ENCODE measurements around the gene CXCL1. TPM values are rescaled to one million over a fixed set of nuclear protein-coding genes. Genes with fewer than 3 reads are reported as not detected.

Gene CXCL1
- polyA plus RNA-seq, 3 donors, result 1.7 to 4.4 (median 3.5) TPM

DNA sequence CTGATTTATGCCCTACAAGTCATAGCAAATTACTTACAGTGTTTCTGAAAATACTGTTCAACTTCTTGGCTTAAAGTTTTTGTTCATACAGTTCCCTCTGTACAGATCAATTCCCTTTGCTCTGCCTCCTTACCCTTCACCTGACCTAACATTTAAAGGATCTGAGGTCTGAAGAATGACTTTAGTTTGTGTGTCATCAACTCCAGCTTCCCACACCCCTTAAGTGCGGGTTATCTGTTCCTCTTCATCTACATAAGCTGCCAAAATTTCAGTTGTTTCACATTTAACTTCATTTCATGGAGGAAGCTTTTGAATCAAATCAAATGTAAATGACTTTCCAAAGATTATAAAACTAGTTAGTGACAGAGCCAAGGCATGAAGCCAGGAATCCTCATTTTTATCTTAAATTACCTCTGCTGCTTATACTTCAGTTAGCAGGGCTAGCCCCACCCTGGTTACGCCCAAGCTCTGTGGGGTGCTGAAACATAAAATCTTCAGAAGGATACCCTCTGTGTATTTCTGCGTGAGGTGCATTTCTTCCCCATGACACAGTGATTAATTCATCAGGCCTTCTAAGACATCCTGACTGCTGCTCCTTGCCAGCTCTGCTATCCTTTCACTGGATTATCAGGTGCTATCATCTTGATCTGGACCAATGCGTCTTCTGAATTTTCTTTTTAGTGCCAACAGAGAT, 16.5 kb downstream of the CXCL1 start:
- Histone ChIP-seq H3K4me3 (replicated peaks in 1 of 3; ENCODE audit: low read depth in 2 of 3, low read length in 3 of 3) (no peak overlapping the region), H3K27me3 (ENCODE audit: control insufficient read depth in 2 of 2, insufficient read depth in 2 of 2, low read length in 2 of 2) (no peaks in the 10 kb centered on the region), H3K36me3 (replicated peaks in 1 of 2; ENCODE audit: control insufficient read depth in 1 of 2, insufficient read depth in 2 of 2, low read length in 2 of 2) (no peaks in the 10 kb centered on the region), H3K9ac (ENCODE audit: insufficient read depth, low read length, poor library complexity, severe bottlenecking) (no peak overlapping the region), H3K27ac (ENCODE audit: low read depth in 1 of 2, low read length in 2 of 2) (no peak overlapping the region), H3K79me2 (ENCODE audit: insufficient read depth, low read length) (no peaks in the 10 kb centered on the region), H3K4me1 (ENCODE audit: control insufficient read depth in 1 of 2, insufficient read depth in 2 of 2, low read length in 2 of 2) (no peaks in the 10 kb centered on the region), H2AFZ (ENCODE audit: insufficient read depth, low read depth, low read length, poor library complexity, severe bottlenecking) (no peak overlapping the region), H4K20me1 (ENCODE audit: insufficient read depth, low read length) (no peaks in the 10 kb centered on the region), H3K9me3 (replicated peaks in 1 of 2; ENCODE audit: control insufficient read depth in 1 of 2, insufficient read depth in 1 of 2, low read length in 2 of 2) (no peaks in the 10 kb centered on the region), H3K4me2 (replicated peaks; ENCODE audit: extremely low read depth, low read length, poor library complexity, severe bottlenecking) (no peak overlapping the region)
- intact Hi-C loops (cut with micrococcal nuclease), result no loop called here
- DNase-seq, result no peak
- peaks cover 12% of the 10 kb centered on the region for H3K4me1 Mint-ChIP-seq
- H3K27me3 Mint-ChIP-seq (ENCODE audit: low read depth in 3 of 3), result no peaks in the 10 kb centered on the region
- H3K27ac Mint-ChIP-seq, result no peak overlapping the region
- H3K4me3 Mint-ChIP-seq, result no peak overlapping the region
- no peaks in the 10 kb centered on the region for H3K9me3 Mint-ChIP-seq
- no peak for TF ChIP-seq CTCF (IDR thresholded peaks at IDR 0.05)
- peaks cover 0 to 2% of the 10 kb centered on the region in 2 donors for H3K36me3 Mint-ChIP-seq
- 100% methylated on average over 2 of the region's 4 CpGs for WGBS (ENCODE audit: insufficient coverage)

DNA sequence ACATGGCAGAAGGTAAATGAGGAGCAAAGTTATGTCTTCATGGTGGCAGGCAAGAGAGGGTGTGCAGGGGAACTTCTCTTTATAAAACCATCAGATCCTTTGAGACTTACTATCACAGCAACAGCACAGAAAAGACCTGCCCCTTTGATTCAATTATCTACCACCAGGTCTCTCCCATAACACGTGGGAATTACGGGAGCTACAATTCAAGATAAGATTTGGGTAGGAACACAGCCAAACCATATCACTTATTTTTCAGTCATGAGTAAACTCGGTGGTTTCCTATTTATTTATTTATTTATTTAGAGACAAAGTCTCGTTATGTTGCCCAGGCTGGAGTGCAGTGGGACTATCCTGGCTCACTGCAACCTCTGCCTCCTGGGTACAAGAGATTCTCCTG, 22.1 kb downstream of the CXCL1 start:
- WGBS (ENCODE audit: insufficient coverage), result no CpG with 5 or more reads among the region's 4 CpGs
- TF ChIP-seq CTCF (IDR thresholded peaks at IDR 0.05), result no peak
- peak overlapping the region; percentile 30 for H2AFZ ChIP-seq (ENCODE audit: insufficient read depth, low read depth, low read length, poor library complexity, severe bottlenecking)
- no peaks in the 10 kb centered on the region for H3K9me3 ChIP-seq (replicated peaks in 1 of 2; ENCODE audit: control insufficient read depth in 1 of 2, insufficient read depth in 1 of 2, low read length in 2 of 2)
- peak overlapping the region; percentile 20 to 63 for H3K27ac ChIP-seq (ENCODE audit: low read depth in 1 of 2, low read length in 2 of 2)
- H3K4me3 Mint-ChIP-seq, result no peak overlapping the region
- H3K36me3 ChIP-seq (replicated peaks in 1 of 2; ENCODE audit: control insufficient read depth in 1 of 2, insufficient read depth in 2 of 2, low read length in 2 of 2), result no peaks in the 10 kb centered on the region
- peaks cover 15% of the 10 kb centered on the region in 2 donors for H3K4me1 ChIP-seq (ENCODE audit: control insufficient read depth in 1 of 2, insufficient read depth in 2 of 2, low read length in 2 of 2)
- H3K79me2 ChIP-seq (ENCODE audit: insufficient read depth, low read length), result no peaks in the 10 kb centered on the region
- no peaks in the 10 kb centered on the region for H3K9me3 Mint-ChIP-seq
- H3K4me2 ChIP-seq (replicated peaks; ENCODE audit: extremely low read depth, low read length, poor library complexity, severe bottlenecking), result no peak overlapping the region
- peak overlapping the region in 1 of 7 donors; percentile 50 for H3K27ac Mint-ChIP-seq
- no peaks in the 10 kb centered on the region for H3K27me3 Mint-ChIP-seq (ENCODE audit: low read depth in 3 of 3)
- H3K27me3 ChIP-seq (ENCODE audit: control insufficient read depth in 2 of 2, insufficient read depth in 2 of 2, low read length in 2 of 2), result no peaks in the 10 kb centered on the region
- H3K9ac ChIP-seq (ENCODE audit: insufficient read depth, low read length, poor library complexity, severe bottlenecking), result no peak overlapping the region
- H3K4me3 ChIP-seq (replicated peaks in 1 of 3; ENCODE audit: low read depth in 2 of 3, low read length in 3 of 3), result no peak overlapping the region
- DNase-seq, result no peak
- H4K20me1 ChIP-seq (ENCODE audit: insufficient read depth, low read length), result no peaks in the 10 kb centered on the region
- H3K4me1 Mint-ChIP-seq, result peaks cover 16% of the 10 kb centered on the region
- intact Hi-C loops (cut with micrococcal nuclease), result no loop called here
- no peaks in the 10 kb centered on the region for H3K36me3 Mint-ChIP-seq
